SH-SY5Y (cell line): ENCODE measurements around the gene OR2H2.

ENCODE experiments used
- GATA2 ChIP-seq: IDR thresholded peaks from 2 replicates; pipeline ENCODE4 v1.6.1; 2011; ENCODE audit warnings: mild to moderate bottlenecking, low read depth, low read length
- GATA3 ChIP-seq: IDR thresholded peaks from 2 replicates; pipeline ENCODE4 v1.6.1; 2011; ENCODE audit warnings: low read depth, mild to moderate bottlenecking, low read length, moderate library complexity

OR2H2 gene

GRCh38 chr6:29631860-29632731 lies 47.2 kb downstream of the OR2H2 start:
- TF ChIP-seq GATA2 = no peak
- no peak for TF ChIP-seq GATA3

DNA sequence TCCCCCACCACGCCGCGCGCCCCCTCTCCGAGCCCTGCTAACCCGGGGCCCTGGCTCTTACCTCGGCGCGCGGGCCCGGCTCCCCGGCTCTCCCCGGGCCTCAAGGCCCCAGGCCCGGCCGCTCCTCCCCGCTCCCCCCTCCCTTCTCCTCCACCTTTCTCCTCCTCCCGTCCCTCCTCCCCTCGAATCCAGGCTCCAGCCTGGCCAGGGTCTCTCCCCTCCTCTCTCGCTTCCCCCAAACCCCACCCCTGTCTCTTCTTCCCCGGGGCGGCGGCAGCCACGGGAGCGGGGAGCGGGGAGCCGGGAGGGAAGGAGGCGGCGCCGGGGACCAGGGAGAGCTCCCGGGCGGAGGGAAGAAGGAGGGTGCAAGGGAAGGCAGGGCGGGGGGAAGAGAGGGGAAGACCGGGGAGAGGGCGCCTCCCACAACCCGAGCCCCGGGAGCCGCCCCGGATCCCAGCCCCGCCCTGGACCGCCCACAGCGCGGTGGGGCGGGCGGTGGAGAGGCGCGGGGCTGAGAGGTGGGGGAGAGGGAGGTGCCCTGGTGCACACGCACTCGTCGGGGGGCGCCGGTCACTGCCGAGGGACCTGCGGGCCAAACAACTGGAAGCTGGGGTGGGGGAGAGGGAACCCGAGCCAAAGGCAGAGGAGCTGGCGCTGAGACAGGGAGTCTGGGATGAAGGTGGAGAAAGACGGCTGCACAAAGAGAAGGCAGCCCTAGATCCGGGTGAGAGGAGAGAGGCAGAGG lies 48.0 kb downstream of the OR2H2 start, which contains the start of gene GABBR1:
TSS of gene GABBR1 (minus strand) at position 395 of the 745 bp plus-strand sequence. CDS start 798 bp downstream, outside the sequence.
- TF ChIP-seq GATA2 (no peak), GATA3 (no peak)

GRCh38 chr6:29633534-29633905 lies 48.6 kb downstream of the OR2H2 start:
- TF ChIP-seq GATA2 (no peak), GATA3 (no peak)

DNA sequence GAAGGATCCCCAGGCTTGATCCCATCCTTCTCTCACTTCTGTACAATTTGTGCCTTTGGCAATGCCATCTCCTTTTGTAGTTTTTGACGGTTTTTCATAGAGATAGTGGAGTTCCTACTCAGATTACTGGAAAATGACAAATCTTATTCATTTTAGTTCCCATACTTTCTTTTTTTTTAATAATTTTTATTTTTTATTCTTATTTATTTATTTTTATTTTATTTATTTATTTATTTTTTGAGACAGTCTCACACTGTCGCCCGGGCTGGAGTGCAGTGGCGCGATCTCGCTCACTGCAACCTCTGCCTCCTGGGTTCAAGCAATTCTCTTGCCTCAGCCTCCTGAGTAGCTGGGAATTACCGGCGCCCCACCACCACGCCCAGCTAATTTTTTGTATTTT lies 52.3 kb downstream of the OR2H2 start:
- no peak for TF ChIP-seq GATA2
- TF ChIP-seq GATA3 = no peak
